Calu3 (cell line): ENCODE data around the gene FFAR2. TPM values are rescaled to one million over a fixed set of nuclear protein-coding genes. Genes with fewer than 3 reads are reported as not detected.
"Not testable (repeated sequence)": the region's sequence is repeated elsewhere in the genome, so short reads cannot be mapped to it uniquely, and the experiment has no call there.

ENCODE experiments used
- BruUV-seq: library from RNA; stranded (reverse); fragments of 400-500 nt; replicated peaks from 2 replicates; lab custom pipeline; 2021; lab: Mats Ljungman, UMichigan
- CTCF ChIA-PET: fragments of 300-600 bp; sonication (Branson Sonifier 250); formaldehyde crosslinking; loops from one replicate; lab custom pipeline; 2022; ENCODE audit warnings: antibody characterized with exemption; lab: Charles Lee
- DNase-seq: peaks from one replicate; pipeline ENCODE4 v3.0.0; 2022
- H3K27ac Mint-ChIP-seq: one replicate; pipeline ENCODE4 v1.8.0; 2022; ENCODE audit warnings: mixed read lengths; ENCODE audit not compliant: unreplicated experiment
- H3K27me3 Mint-ChIP-seq: one replicate; pipeline ENCODE4 v1.8.0; 2022; ENCODE audit warnings: mixed read lengths; ENCODE audit not compliant: unreplicated experiment
- H3K36me3 Mint-ChIP-seq: one replicate; pipeline ENCODE4 v1.8.0; 2022; ENCODE audit warnings: mild to moderate bottlenecking, moderate library complexity, mixed read lengths; ENCODE audit not compliant: insufficient read depth, unreplicated experiment
- H3K4me1 Mint-ChIP-seq: one replicate; pipeline ENCODE4 v1.8.0; 2022; ENCODE audit warnings: mild to moderate bottlenecking, low read depth, mixed read lengths; ENCODE audit not compliant: unreplicated experiment
- H3K4me3 Mint-ChIP-seq: one replicate; pipeline ENCODE4 v1.8.0; 2022; ENCODE audit warnings: mild to moderate bottlenecking, low read depth, moderate library complexity, mixed read lengths; ENCODE audit not compliant: unreplicated experiment
- H3K9me3 Mint-ChIP-seq: one replicate; pipeline ENCODE4 v1.8.0; 2022; ENCODE audit warnings: low read depth, mixed read lengths; ENCODE audit not compliant: unreplicated experiment
- CTCF ChIP-seq: fragments of 200-600 bp; IDR thresholded peaks from one replicate; pipeline ENCODE4 v1.8.0; 2022; ENCODE audit warnings: antibody characterized with exemption; ENCODE audit not compliant: unreplicated experiment
- intact Hi-C: fragments of 100-400 bp; cut with micrococcal nuclease; formaldehyde crosslinking; loops from one replicate; pipeline ENCODE4 v1.10.0; 2022; ENCODE audit not compliant: unreplicated experiment
- total RNA-seq: library from RNA; stranded (reverse); gene quantifications from 2 replicates; pipeline ENCODE4 v1.2.3, GENCODE V29; 2022

FFAR2 gene
- total RNA-seq, 1 experiment from 2014 or later, result not detected

- Mint-ChIP-seq H3K4me3 (no peak overlapping the region), H3K27me3 (peaks cover 56% of the 10 kb centered on the region), H3K36me3 (no peaks in the 10 kb centered on the region), H3K27ac (no peak overlapping the region), H3K4me1 (peaks cover 39% of the 10 kb centered on the region), H3K9me3 (no peaks in the 10 kb centered on the region)
- no peak for DNase-seq
- CTCF ChIA-PET, result interaction anchor here (1.1 kb wide), 1 partner anchor 30 kb away, joined by 8 read pairs; no protein-coding TSS in a partner anchor
- no TSS peak for BruUV-seq
- TF ChIP-seq CTCF, result no peak
- intact Hi-C loops, result no loop called here
These were observed 13.0 kb downstream of the FFAR2 start for GRCh38 chr19:35461060-35461459.

GRCh38 chr19:35461788-35462187, 13.7 kb downstream of the FFAR2 start:
- DNase-seq, H3K27ac Mint-ChIP-seq, H3K36me3 Mint-ChIP-seq, H3K9me3 Mint-ChIP-seq, intact Hi-C loops, BruUV-seq, H3K4me3 Mint-ChIP-seq: not testable (repeated sequence)
- CTCF ChIA-PET, result interaction anchor here (1.1 to 1.4 kb wide), 2 partner anchors 30 to 109 kb away, joined by 6 to 8 read pairs; no protein-coding TSS in a partner anchor
- H3K27me3 Mint-ChIP-seq, result peaks cover 51% of the 10 kb centered on the region
- peaks cover 38% of the 10 kb centered on the region for H3K4me1 Mint-ChIP-seq

- peaks cover 44% of the 10 kb centered on the region for H3K27me3 Mint-ChIP-seq
- H3K9me3 Mint-ChIP-seq, result no peaks in the 10 kb centered on the region
- no TSS peak for BruUV-seq
- H3K4me3 Mint-ChIP-seq, result no peak overlapping the region
- no peak for TF ChIP-seq CTCF
- no peaks in the 10 kb centered on the region for H3K36me3 Mint-ChIP-seq
- DNase-seq, result no peak
- H3K4me1 Mint-ChIP-seq, result peaks cover 32% of the 10 kb centered on the region
- intact Hi-C loops, result no loop called here
- CTCF ChIA-PET, result interaction anchor here (1.4 kb wide), 1 partner anchor 109 kb away, joined by 6 read pairs; no protein-coding TSS in a partner anchor
- no peak overlapping the region for H3K27ac Mint-ChIP-seq
These were observed 14.5 kb downstream of the FFAR2 start for GRCh38 chr19:35462476-35462953.

- H3K4me3 Mint-ChIP-seq, DNase-seq, intact Hi-C loops, H3K9me3 Mint-ChIP-seq, H3K27ac Mint-ChIP-seq, BruUV-seq, H3K36me3 Mint-ChIP-seq: not testable (repeated sequence)
- Mint-ChIP-seq H3K27me3 (peaks cover 40% of the 10 kb centered on the region), H3K4me1 (peaks cover 29% of the 10 kb centered on the region)
- CTCF ChIA-PET, result interaction anchor here (1.4 kb wide), 1 partner anchor 110 kb away, joined by 6 read pairs; no protein-coding TSS in a partner anchor
These were observed 14.9 kb downstream of the FFAR2 start for GRCh38 chr19:35462956-35463355.

GRCh38 chr19:35466259-35466658, 18.2 kb downstream of the FFAR2 start:
- no TSS peak for BruUV-seq
- no peak overlapping the region for H3K4me3 Mint-ChIP-seq
- TF ChIP-seq CTCF, result no peak

More at GRCh38 chr19:35466259-35466658, 18.2 kb downstream of the FFAR2 start:
- CTCF ChIA-PET, result no interaction called here
- peaks cover 10% of the 10 kb centered on the region for H3K4me1 Mint-ChIP-seq
- H3K27ac Mint-ChIP-seq, result no peak overlapping the region
- DNase-seq, result no peak
- no peaks in the 10 kb centered on the region for H3K36me3 Mint-ChIP-seq
- peaks cover 48% of the 10 kb centered on the region for H3K27me3 Mint-ChIP-seq
- intact Hi-C loops, result no loop called here
- no peaks in the 10 kb centered on the region for H3K9me3 Mint-ChIP-seq
